ENCODE measurements around the gene DIAPH3.

Gene DIAPH3

GRCh38 chr13:59766236-59766635 is 397.5 kb downstream of the DIAPH3 start:
- no peak for TF ChIP-seq ZFX (IDR thresholded peaks at IDR 0.05)
- TF ChIP-seq CTCF (conservative IDR thresholded peaks at IDR 0.05): no peak
- no peak overlapping the region for H3K27ac ChIP-seq

- no peak overlapping the region for H3K27ac ChIP-seq
- TF ChIP-seq CTCF (conservative IDR thresholded peaks at IDR 0.05) (no peak), ZFX (IDR thresholded peaks at IDR 0.05) (no peak)
Measured at GRCh38 chr13:59755632-59756290, 408.0 kb downstream of the DIAPH3 start.

GRCh38 chr13:59754411-59754810 is 409.3 kb downstream of the DIAPH3 start:
- H3K27ac ChIP-seq: no peak overlapping the region
- TF ChIP-seq ZFX (IDR thresholded peaks at IDR 0.05) (no peak), CTCF (conservative IDR thresholded peaks at IDR 0.05) (no peak)

GRCh38 chr13:59750860-59751259 is 412.9 kb downstream of the DIAPH3 start:
- no peak for TF ChIP-seq CTCF (conservative IDR thresholded peaks at IDR 0.05)
- no peak for TF ChIP-seq ZFX (IDR thresholded peaks at IDR 0.05)
- H3K27ac ChIP-seq: no peak overlapping the region

- no peak overlapping the region for H3K27ac ChIP-seq
- no peak for TF ChIP-seq ZFX (IDR thresholded peaks at IDR 0.05)
- TF ChIP-seq CTCF (conservative IDR thresholded peaks at IDR 0.05): no peak
Measured at GRCh38 chr13:59748046-59748445, 415.7 kb downstream of the DIAPH3 start.

GRCh38 chr13:59747529-59747928 is 416.2 kb downstream of the DIAPH3 start:
- no peak overlapping the region for H3K27ac ChIP-seq
- TF ChIP-seq ZFX (IDR thresholded peaks at IDR 0.05) (no peak), CTCF (conservative IDR thresholded peaks at IDR 0.05) (no peak)

GRCh38 chr13:59746291-59746962 is 417.3 kb downstream of the DIAPH3 start:
- TF ChIP-seq ZFX (IDR thresholded peaks at IDR 0.05) (no peak), CTCF (conservative IDR thresholded peaks at IDR 0.05) (no peak)
- no peak overlapping the region for H3K27ac ChIP-seq

All from C4-2B (cell line).